Smooth muscle cell (in vitro differentiated cells): ENCODE measurements around the gene KRT8. TPM values are rescaled to one million over a fixed set of nuclear protein-coding genes. Genes with fewer than 3 reads are reported as not detected.

Experiments
- DNase-seq: peaks from one replicate; lab custom pipeline; 2025; ENCODE audit not compliant: unreplicated experiment; lab: John Stamatoyannopoulos, UW
- H2AFZ ChIP-seq: fragments of 200-600 bp; sonication (generic); 2 replicates; pipeline ENCODE4 v1.6.0; 2016; ENCODE audit warnings: antibody characterized with exemption, low read depth, mild to moderate bottlenecking
- H3F3A ChIP-seq: fragments of 200-600 bp; sonication (generic); 2 replicates; pipeline ENCODE4 v1.6.0; 2017; ENCODE audit warnings: antibody characterized with exemption, low read depth
- H3K27ac ChIP-seq: fragments of 200-600 bp; sonication (generic); 2 replicates; pipeline ENCODE4 v1.5.1; 2016; ENCODE audit warnings: low read depth, mild to moderate bottlenecking
- H3K27me3 ChIP-seq: fragments of 200-600 bp; sonication (generic); 2 replicates; pipeline ENCODE4 v1.6.1; 2016; ENCODE audit warnings: low read depth, mild to moderate bottlenecking
- H3K36me3 ChIP-seq: fragments of 200-600 bp; sonication (generic); 2 replicates; pipeline ENCODE4 v1.5.1; 2016; ENCODE audit warnings: low read depth
- H3K4me1 ChIP-seq: fragments of 200-600 bp; sonication (generic); 2 replicates; pipeline ENCODE4 v1.5.1; 2016; ENCODE audit warnings: low read depth
- H3K4me2 ChIP-seq: fragments of 200-600 bp; sonication (generic); 2 replicates; pipeline ENCODE4 v1.6.0; 2016; ENCODE audit warnings: mild to moderate bottlenecking
- H3K4me3 ChIP-seq: fragments of 200-600 bp; sonication (generic); 2 replicates; pipeline ENCODE4 v1.5.1; 2016; ENCODE audit warnings: mild to moderate bottlenecking
- H3K79me2 ChIP-seq: fragments of 200-600 bp; sonication (generic); 2 replicates; pipeline ENCODE4 v1.6.0; 2016; ENCODE audit warnings: low read depth, mild to moderate bottlenecking
- H3K9ac ChIP-seq: fragments of 200-600 bp; sonication (generic); 2 replicates; pipeline ENCODE4 v1.6.0; 2016; ENCODE audit warnings: low read depth
- H3K9me3 ChIP-seq: fragments of 200-600 bp; sonication (generic); replicated peaks from 2 replicates; pipeline ENCODE4 v1.5.1; 2016; ENCODE audit warnings: low read depth
- H4K20me1 ChIP-seq: fragments of 200-600 bp; sonication (generic); 2 replicates; pipeline ENCODE4 v1.6.0; 2016; ENCODE audit warnings: low read depth
- WGBS: methylation state at CpG from one replicate; pipeline ENCODE4 v1.1.7; 2016; ENCODE audit warnings: low lambda C conversion rate; 5-methylcytosine and 5-hydroxymethylcytosine counted together
- polyA plus RNA-seq: library from polyadenylated mRNA; unstranded; fragments of >200 nt; fragmentation: Nextera tagmentation; extraction: Ambion mirVana; gene quantifications from 2 replicates; pipeline ENCODE4 v1.2.1, GENCODE V29; 2016
- total RNA-seq: library from RNA; depleted of rRNA; stranded (reverse); fragments of >200 nt; gene quantifications from 2 replicates; pipeline ENCODE4 v1.2.3, GENCODE V29; 2014
- TF ChIP-seq, protein P1 (sequence below): fragments of 200-600 bp; sonication (generic); IDR thresholded peaks from 2 replicates; pipeline ENCODE4 v1.5.1; 2017; ENCODE audit warnings: borderline replicate concordance, mild to moderate bottlenecking, antibody characterized with exemption; ENCODE audit not compliant: insufficient read depth, poor library complexity, severe bottlenecking

KRT8 gene
- total and polyA plus RNA-seq, 2 experiments from 2014 or later = 929 to 1,025 TPM

DNA sequence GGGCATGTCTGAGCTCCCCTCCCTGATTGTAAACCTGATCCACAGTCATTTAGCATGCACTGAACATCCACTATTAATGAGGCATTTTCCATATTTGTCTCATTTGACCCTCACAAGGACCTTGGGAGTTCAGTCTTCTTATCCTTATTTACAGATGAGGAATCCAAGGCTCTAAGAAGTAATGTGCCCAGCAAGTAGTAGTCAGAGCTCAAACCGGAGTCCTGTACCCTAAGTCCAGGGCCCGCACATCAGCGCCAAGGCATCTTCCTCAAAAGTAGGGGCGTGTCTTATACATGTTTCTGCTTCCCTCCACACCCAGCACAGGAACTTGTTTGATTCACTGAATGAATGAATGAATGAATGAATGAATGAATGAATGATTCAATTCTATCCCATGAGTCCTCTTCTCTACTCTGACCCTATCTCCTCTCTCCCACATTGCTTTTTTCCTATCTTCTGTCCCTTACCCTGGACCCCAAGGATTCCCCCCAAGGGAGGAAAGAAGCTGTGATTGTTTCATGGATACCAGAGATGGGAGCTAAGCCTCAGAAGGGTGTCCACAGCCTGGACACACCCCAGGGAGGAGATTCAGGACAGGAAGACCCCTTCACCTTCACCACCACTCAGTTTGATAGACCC lies 21.8 kb upstream of the KRT8 start:
- H2AFZ ChIP-seq = no peak overlapping the region
- peak overlapping the region; percentile 68 for H3K9ac ChIP-seq
- H3K4me3 ChIP-seq = no peak overlapping the region
- no peaks in the 10 kb centered on the region for H3K9me3 ChIP-seq
- no peaks in the 10 kb centered on the region for H3K27me3 ChIP-seq
- no peaks in the 10 kb centered on the region for H4K20me1 ChIP-seq
- no peaks in the 10 kb centered on the region for H3K36me3 ChIP-seq
- H3K4me1 ChIP-seq = peaks cover 20% of the 10 kb centered on the region
- H3K79me2 ChIP-seq = no peaks in the 10 kb centered on the region
- no peak for DNase-seq
- peaks cover 7% of the 10 kb centered on the region for H3F3A ChIP-seq
- peak overlapping the region; percentile 96 for H3K27ac ChIP-seq
- TF ChIP-seq, protein P1, sequence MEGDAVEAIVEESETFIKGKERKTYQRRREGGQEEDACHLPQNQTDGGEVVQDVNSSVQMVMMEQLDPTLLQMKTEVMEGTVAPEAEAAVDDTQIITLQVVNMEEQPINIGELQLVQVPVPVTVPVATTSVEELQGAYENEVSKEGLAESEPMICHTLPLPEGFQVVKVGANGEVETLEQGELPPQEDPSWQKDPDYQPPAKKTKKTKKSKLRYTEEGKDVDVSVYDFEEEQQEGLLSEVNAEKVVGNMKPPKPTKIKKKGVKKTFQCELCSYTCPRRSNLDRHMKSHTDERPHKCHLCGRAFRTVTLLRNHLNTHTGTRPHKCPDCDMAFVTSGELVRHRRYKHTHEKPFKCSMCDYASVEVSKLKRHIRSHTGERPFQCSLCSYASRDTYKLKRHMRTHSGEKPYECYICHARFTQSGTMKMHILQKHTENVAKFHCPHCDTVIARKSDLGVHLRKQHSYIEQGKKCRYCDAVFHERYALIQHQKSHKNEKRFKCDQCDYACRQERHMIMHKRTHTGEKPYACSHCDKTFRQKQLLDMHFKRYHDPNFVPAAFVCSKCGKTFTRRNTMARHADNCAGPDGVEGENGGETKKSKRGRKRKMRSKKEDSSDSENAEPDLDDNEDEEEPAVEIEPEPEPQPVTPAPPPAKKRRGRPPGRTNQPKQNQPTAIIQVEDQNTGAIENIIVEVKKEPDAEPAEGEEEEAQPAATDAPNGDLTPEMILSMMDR = no peak
- WGBS = 92% methylated on average over 4 of the region's 4 CpGs
- H3K4me2 ChIP-seq = peak overlapping the region; percentile 77

DNA sequence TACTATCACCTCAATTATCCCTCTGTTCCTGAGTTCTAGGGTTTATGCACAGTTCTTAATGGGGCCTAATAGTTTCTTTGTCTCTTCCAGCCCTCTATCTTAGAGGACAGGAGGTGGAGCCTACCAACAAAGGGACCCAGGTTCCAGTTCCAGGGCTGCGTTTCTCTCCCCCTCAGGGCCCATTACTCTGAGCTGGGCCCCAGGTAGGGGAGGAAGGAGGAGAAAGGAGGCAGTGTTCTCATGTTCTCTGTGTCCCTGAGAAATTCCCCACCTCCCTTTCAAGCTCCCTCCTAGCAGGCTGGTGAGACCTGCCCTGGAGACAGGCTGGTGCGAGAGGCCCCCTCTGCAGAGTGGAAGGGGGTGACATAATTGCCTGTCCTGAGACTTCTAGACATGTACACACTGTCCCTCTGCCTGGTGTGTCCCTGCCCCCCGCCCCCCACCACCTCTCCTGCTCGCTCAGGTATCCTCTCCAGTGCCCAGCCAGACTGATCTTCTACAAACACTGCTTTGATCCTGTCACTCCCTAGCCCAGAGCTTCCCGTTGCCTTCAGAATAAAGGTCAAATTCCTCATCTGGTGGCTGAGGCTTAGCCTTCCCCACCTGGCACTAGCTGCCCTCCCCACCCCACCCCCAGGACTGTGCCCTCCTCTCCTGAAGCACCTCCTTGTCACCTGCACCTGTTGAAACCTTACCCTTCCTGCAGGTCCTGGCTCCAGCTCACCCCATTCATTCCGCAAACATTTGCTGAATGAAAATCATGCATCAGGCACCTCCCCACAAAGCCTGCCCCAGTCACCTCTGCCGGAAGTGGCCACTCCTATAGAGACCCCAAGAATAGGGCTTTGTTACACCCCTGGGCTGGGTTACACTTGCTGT lies 21.1 kb upstream of the KRT8 start:
- WGBS = 44% methylated on average over 4 of the region's 7 CpGs
- no peak overlapping the region for H3K4me3 ChIP-seq
- no peaks in the 10 kb centered on the region for H3K9me3 ChIP-seq
- H2AFZ ChIP-seq = no peak overlapping the region
- TF ChIP-seq, protein P1 = no peak
- peaks cover 24% of the 10 kb centered on the region for H3K4me1 ChIP-seq
- H3K36me3 ChIP-seq = no peaks in the 10 kb centered on the region
- H3K79me2 ChIP-seq = no peaks in the 10 kb centered on the region
- no peaks in the 10 kb centered on the region for H4K20me1 ChIP-seq
- H3K4me2 ChIP-seq = peak overlapping the region; percentile 77
- peaks cover 7% of the 10 kb centered on the region for H3F3A ChIP-seq
- H3K27me3 ChIP-seq = no peaks in the 10 kb centered on the region
- peak overlapping the region; percentile 96 for H3K27ac ChIP-seq
- H3K9ac ChIP-seq = peak overlapping the region; percentile 68
- no peak for DNase-seq

DNA sequence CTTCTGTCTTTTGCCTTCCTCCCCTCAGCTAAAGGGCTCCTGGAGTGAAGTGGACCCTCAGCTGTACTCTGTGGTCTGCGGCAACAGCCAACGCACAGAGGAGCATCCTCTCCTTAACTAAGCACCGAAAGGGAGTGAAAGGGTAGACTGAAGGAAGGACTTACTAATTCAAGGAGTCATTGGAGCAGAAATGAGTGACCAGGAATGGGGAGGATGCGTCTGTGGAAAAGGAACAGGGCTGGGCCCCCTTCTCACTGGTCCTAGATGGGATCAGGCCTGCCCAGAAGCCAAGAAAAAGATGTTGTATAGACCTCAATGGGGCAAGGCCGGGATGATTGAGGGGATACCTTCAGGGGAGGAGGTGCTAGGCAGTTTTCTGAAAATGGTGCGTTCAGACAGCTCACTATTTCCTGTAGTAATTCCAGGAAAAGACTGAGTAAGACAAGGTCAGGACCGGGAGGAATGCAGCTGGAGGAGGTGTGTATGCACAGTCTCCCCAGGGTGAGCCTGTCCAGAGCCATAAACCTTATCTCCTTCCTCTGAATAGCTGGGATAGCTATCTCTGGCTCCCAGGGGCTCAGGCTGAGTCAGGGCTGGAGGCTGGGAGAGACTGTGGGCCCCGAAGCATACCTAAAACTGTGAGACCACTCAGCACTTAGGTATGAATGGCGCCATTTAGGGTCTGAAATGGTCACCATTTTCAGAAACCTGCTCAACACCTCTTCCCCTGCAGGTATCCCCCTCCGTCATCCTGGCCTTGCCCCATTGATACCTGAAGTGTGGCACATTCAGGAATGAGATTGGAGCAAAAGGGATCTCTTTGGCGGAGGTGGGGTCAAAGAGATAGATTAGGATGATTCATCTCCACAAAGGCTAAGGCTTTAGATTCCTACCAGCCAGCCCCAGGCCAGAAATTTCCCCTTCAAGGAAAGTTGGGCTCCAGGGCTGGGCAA lies 20.2 kb upstream of the KRT8 start:
- no peak overlapping the region for H3K4me3 ChIP-seq
- DNase-seq = no peak
- H2AFZ ChIP-seq = no peak overlapping the region
- H3K9me3 ChIP-seq = no peaks in the 10 kb centered on the region
- TF ChIP-seq, protein P1 = no peak
- peak overlapping the region; percentile 96 for H3K27ac ChIP-seq
- no peaks in the 10 kb centered on the region for H4K20me1 ChIP-seq
- 23% methylated on average over 11 of the region's 11 CpGs for WGBS
- peaks cover 7% of the 10 kb centered on the region for H3F3A ChIP-seq
- no peaks in the 10 kb centered on the region for H3K36me3 ChIP-seq
- H3K9ac ChIP-seq = peak overlapping the region; percentile 66
- no peaks in the 10 kb centered on the region for H3K27me3 ChIP-seq
- H3K4me2 ChIP-seq = peak overlapping the region; percentile 77
- H3K79me2 ChIP-seq = no peaks in the 10 kb centered on the region
- H3K4me1 ChIP-seq = peaks cover 24% of the 10 kb centered on the region
